ENCODE results near the gene SDCBP2. TPM values are rescaled to one million over a fixed set of nuclear protein-coding genes. Genes with fewer than 3 reads are reported as not detected.

Gene SDCBP2
- total RNA-seq, 1 donor from 2014 or later, result 4.6 TPM

GRCh38 chr20:1315804-1316203 is 13.1 kb downstream of the SDCBP2 start:
- Histone ChIP-seq H3K4me3 (ENCODE audit: insufficient read depth, low read depth, low read length) (no peak overlapping the region), H3K4me1 (ENCODE audit: insufficient read depth, low read length) (peaks cover 13% of the 10 kb centered on the region), H3K4me2 (ENCODE audit: low read length) (no peak overlapping the region), H3K9ac (ENCODE audit: low read length) (no peak overlapping the region), H3K9me3 (ENCODE audit: insufficient read depth, low read depth, low read length) (no peaks in the 10 kb centered on the region), H3K36me3 (ENCODE audit: insufficient read depth, low read length) (no peaks in the 10 kb centered on the region), H3K27ac (ENCODE audit: low read depth, low read length) (no peak overlapping the region), H2AFZ (ENCODE audit: low read depth, low read length) (no peak overlapping the region), H3K27me3 (ENCODE audit: insufficient read depth, low read length) (no peaks in the 10 kb centered on the region), H4K20me1 (ENCODE audit: insufficient read depth, low read length) (no peaks in the 10 kb centered on the region), H3K79me2 (ENCODE audit: insufficient read depth, low read length) (no peaks in the 10 kb centered on the region)
- FAIRE-seq (no peak), DNase-seq (ENCODE audit: low read depth) (no peak)
- no peak for TF ChIP-seq EZH2 (IDR thresholded peaks at IDR 0.05; ENCODE audit: insufficient read depth, low read length)
- TF ChIP-seq CTCF (IDR thresholded peaks at IDR 0.05; ENCODE audit: insufficient read depth, low read depth, low read length), result no peak
- H3K27ac Mint-ChIP-seq (ENCODE audit: unreplicated experiment), result no peak overlapping the region
- H3K9me3 Mint-ChIP-seq (ENCODE audit: unreplicated experiment), result no peaks in the 10 kb centered on the region
- H3K4me1 Mint-ChIP-seq (ENCODE audit: low read depth, unreplicated experiment), result peaks cover 2% of the 10 kb centered on the region
- H3K4me3 Mint-ChIP-seq (ENCODE audit: unreplicated experiment), result no peak overlapping the region
- peaks cover 15% of the 10 kb centered on the region for H3K27me3 Mint-ChIP-seq (ENCODE audit: low read depth, unreplicated experiment)
- H3K36me3 Mint-ChIP-seq (ENCODE audit: low read depth, unreplicated experiment), result no peaks in the 10 kb centered on the region

DNA sequence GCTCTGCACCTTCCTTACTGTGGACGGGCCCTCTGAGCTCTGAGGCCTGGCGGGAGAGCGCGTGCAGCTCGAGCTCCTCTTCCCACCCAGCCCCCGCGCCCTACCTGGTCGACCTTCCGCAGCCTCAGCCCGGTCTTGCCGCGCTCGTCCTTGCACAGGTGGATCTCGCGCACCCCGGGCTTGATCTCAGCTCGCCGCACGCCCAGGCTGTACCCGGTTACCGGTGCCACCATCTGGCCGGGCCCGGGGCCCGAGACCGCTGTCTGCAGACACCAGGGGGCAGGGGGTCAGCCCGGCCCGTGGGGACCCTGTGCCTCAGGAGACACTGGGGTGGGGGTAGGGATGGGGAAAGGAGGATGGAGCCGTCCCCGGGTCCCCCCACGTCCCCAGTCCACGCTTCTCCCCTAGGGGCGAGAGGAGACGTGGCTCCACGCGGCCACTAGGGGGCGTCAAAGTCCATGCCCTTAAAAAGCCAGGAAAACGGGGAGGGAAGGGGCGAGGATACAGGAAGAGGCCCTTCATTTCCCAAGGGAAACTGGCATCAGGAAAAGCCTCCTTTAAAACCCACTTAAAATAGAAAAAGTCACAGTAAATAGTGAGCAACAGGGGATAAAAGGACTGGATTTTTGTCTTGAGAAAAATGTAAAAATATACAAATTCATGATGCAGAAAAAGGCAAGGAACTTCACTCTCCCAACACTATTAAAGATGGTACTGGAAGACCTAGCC is 15.5 kb downstream of the SDCBP2 start:
- H3K9ac ChIP-seq (ENCODE audit: low read length), result peak overlapping the region; percentile 41
- TF ChIP-seq CTCF (IDR thresholded peaks at IDR 0.05; ENCODE audit: insufficient read depth, low read depth, low read length) (peak; percentile 84), EZH2 (IDR thresholded peaks at IDR 0.05; ENCODE audit: insufficient read depth, low read length) (no peak)
- H3K4me1 Mint-ChIP-seq (ENCODE audit: low read depth, unreplicated experiment), result peaks cover 4% of the 10 kb centered on the region
- H3K36me3 ChIP-seq (ENCODE audit: insufficient read depth, low read length), result no peaks in the 10 kb centered on the region
- H3K79me2 ChIP-seq (ENCODE audit: insufficient read depth, low read length), result no peaks in the 10 kb centered on the region
- peak; percentile 32 for DNase-seq (ENCODE audit: low read depth)
- no peaks in the 10 kb centered on the region for H3K27me3 ChIP-seq (ENCODE audit: insufficient read depth, low read length)
- peaks cover 11% of the 10 kb centered on the region for H3K27me3 Mint-ChIP-seq (ENCODE audit: low read depth, unreplicated experiment)
- H2AFZ ChIP-seq (ENCODE audit: low read depth, low read length), result peak overlapping the region; percentile 83
- H3K4me2 ChIP-seq (ENCODE audit: low read length), result peak overlapping the region; percentile 85
- no peak overlapping the region for H3K4me3 Mint-ChIP-seq (ENCODE audit: unreplicated experiment)
- H3K36me3 Mint-ChIP-seq (ENCODE audit: low read depth, unreplicated experiment), result no peaks in the 10 kb centered on the region
- no peaks in the 10 kb centered on the region for H3K9me3 Mint-ChIP-seq (ENCODE audit: unreplicated experiment)
- no peak overlapping the region for H3K27ac Mint-ChIP-seq (ENCODE audit: unreplicated experiment)
- no peaks in the 10 kb centered on the region for H3K9me3 ChIP-seq (ENCODE audit: insufficient read depth, low read depth, low read length)
- H4K20me1 ChIP-seq (ENCODE audit: insufficient read depth, low read length), result no peaks in the 10 kb centered on the region
- no peak for FAIRE-seq
- no peak overlapping the region for H3K27ac ChIP-seq (ENCODE audit: low read depth, low read length)
- H3K4me1 ChIP-seq (ENCODE audit: insufficient read depth, low read length), result peaks cover 8% of the 10 kb centered on the region
- H3K4me3 ChIP-seq (ENCODE audit: insufficient read depth, low read depth, low read length), result peak overlapping the region; percentile 37

- no peak overlapping the region for H3K27ac Mint-ChIP-seq (ENCODE audit: unreplicated experiment)
- Histone ChIP-seq H3K4me1 (ENCODE audit: insufficient read depth, low read length) (peaks cover 8% of the 10 kb centered on the region), H3K9ac (ENCODE audit: low read length) (no peak overlapping the region), H4K20me1 (ENCODE audit: insufficient read depth, low read length) (no peaks in the 10 kb centered on the region), H3K4me3 (ENCODE audit: insufficient read depth, low read depth, low read length) (no peak overlapping the region), H3K27me3 (ENCODE audit: insufficient read depth, low read length) (no peaks in the 10 kb centered on the region), H3K27ac (ENCODE audit: low read depth, low read length) (no peak overlapping the region), H2AFZ (ENCODE audit: low read depth, low read length) (peak overlapping the region; percentile 83), H3K36me3 (ENCODE audit: insufficient read depth, low read length) (no peaks in the 10 kb centered on the region), H3K9me3 (ENCODE audit: insufficient read depth, low read depth, low read length) (no peaks in the 10 kb centered on the region), H3K79me2 (ENCODE audit: insufficient read depth, low read length) (no peaks in the 10 kb centered on the region), H3K4me2 (ENCODE audit: low read length) (peak overlapping the region; percentile 85)
- peaks cover 4% of the 10 kb centered on the region for H3K4me1 Mint-ChIP-seq (ENCODE audit: low read depth, unreplicated experiment)
- TF ChIP-seq CTCF (IDR thresholded peaks at IDR 0.05; ENCODE audit: insufficient read depth, low read depth, low read length), result no peak
- no peak for TF ChIP-seq EZH2 (IDR thresholded peaks at IDR 0.05; ENCODE audit: insufficient read depth, low read length)
- H3K4me3 Mint-ChIP-seq (ENCODE audit: unreplicated experiment), result no peak overlapping the region
- H3K9me3 Mint-ChIP-seq (ENCODE audit: unreplicated experiment), result no peaks in the 10 kb centered on the region
- no peak for DNase-seq (ENCODE audit: low read depth)
- FAIRE-seq, result no peak
- H3K27me3 Mint-ChIP-seq (ENCODE audit: low read depth, unreplicated experiment), result peaks cover 7% of the 10 kb centered on the region
- no peaks in the 10 kb centered on the region for H3K36me3 Mint-ChIP-seq (ENCODE audit: low read depth, unreplicated experiment)
Measured at GRCh38 chr20:1312904-1313235, 16.1 kb downstream of the SDCBP2 start.

All from astrocyte (in vitro differentiated cells and primary cell).